Ramos (cell line): ENCODE data around the gene GRID1.

ENCODE experiments used
- in situ Hi-C: fragments of 300-500 bp; cut with MboI; formaldehyde crosslinking; loops from one replicate; pipeline ENCODE4 v1.14.3; 2022; ENCODE audit warnings: low sequenced_read_pairs; ENCODE audit not compliant: unreplicated experiment

GRID1 gene

GRCh38 chr10:85666102-85666501, 700.5 kb downstream of the GRID1 start:
- in situ Hi-C loops: no loop called here

GRCh38 chr10:85665681-85666080, 700.9 kb downstream of the GRID1 start:
- in situ Hi-C loops: no loop called here

DNA sequence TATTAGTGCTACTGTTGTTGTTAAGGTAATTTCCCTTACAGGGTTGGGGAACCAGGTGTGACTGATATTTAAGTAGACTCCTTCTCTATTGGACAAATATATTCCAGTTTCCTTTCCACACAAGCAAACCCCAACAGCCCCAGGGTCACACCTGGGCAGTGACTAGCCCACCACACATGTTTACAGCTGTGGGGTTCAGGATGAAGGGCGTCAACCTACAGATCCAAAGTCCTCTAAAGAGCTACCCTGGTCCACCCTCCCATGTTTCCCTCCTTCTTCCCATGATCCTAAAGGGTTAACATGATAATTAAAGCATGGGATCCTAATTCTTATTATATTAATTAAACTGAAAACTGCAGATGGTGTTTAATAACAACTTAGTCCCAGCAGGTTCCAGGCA, 701.5 kb downstream of the GRID1 start:
- in situ Hi-C loops: no loop called here

- in situ Hi-C loops: no loop called here
Observed at GRCh38 chr10:85661123-85661522, 705.5 kb downstream of the GRID1 start.

DNA sequence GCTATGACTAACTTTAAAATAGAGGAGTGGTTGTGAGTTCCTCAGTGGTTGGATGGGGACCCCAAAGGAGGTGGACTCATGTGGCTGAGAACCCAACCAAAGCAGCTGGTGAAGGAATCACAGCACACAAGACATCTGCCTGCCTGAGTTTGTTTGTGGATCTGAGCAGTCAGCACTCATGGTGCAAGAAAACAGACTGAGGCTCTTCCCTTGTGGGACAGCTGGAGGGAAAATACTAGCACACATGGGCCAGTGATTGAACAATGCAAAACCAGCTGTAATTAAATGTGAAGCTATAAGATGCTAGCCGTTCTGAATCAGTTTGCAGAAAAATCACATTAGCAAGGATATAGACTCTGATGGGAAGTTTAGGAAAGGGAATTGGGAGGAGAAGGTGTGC, 707.3 kb downstream of the GRID1 start:
- in situ Hi-C loops: no loop called here

DNA sequence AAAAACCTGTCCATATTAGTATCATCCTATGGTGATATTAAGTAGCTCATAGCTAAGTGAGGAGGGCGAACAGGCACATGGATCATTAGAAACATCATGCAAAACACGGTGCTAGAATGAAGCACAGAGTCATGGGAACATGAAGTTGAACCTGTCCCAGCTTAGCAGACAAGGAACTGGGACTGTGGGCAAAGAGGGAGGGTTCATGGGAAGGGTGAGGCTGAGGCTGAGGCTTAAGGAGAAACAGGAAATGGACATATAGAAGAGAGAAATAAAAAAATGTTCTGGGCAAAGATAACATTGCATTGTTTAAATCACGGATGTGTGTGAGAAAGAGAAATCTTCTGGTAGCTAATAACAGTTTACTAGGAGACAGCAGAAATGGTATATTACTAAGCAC, 708.1 kb downstream of the GRID1 start:
- in situ Hi-C loops: no loop called here

GRCh38 chr10:85657476-85658113, 709.0 kb downstream of the GRID1 start:
- in situ Hi-C loops: no loop called here

DNA sequence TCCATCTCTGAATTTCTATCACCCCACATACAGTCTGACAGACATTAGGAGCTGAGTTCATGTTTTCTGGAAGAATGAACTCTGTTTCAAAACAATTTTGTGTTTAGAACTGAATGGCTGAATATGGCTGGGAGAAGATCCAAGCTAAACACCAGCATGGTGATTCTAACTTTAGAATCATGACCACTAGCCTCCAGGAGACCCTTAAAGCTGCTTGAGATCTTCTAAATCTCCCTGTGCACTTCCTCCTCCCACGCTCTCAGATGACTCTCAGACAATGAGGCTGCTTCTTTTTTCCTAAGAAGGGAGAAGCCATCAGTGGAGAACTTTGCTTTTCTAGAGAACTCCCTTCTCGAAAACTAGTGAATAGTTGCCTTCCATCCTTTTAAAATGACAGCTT, 711.2 kb downstream of the GRID1 start:
- in situ Hi-C loops: no loop called here

DNA sequence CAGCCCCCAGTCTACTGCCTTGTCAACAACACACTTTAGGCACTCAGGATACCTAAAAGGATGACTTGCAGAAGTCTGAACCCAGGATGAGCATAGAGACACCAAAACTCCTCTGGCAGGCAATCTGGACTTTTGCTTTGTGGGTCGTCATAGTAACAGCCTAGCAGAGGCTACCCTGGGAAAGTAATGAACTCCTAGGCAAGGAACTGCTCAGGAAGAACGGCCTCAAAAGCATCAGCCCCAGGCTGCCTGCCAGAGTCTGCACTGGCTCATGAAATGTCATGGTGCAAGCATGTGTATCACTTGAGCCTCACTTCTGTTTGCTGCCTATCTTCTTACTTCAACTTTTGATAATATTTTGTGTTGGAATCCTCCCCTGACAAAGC, 715.1 kb downstream of the GRID1 start:
- in situ Hi-C loops: no loop called here

DNA sequence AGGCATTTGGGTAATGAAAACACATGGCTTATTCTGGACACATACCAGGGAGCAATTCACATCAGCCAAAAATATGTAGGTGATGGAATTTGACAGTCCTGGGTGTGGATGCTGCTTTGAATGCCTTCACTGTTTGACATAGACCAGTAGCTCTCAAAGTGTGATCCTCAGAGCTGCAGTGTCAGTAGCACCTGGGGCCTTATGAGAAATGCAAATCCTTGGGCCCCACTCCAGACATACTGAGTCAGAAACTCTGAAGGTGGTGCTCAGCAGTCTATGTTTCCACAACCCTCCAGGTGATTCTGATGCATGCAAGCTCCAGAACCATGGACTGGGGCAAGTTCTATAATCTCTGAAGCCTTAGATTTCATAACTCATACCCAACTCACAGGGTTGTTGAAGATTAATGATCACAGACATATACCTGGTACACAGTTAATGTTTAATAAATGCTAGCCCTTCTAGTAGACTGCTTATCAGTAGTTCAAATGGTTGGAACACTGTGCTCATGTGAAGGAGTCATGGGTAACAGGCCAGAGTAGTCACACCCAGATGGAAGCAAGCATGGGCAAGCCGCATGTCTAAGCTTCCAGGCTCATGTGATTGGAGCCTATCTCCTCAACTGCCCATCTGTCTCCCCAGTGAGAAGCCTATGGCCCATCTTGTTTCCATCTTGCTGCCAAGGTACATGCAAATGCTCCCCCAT, 715.7 kb downstream of the GRID1 start:
- in situ Hi-C loops: no loop called here

- in situ Hi-C loops: no loop called here
Observed at GRCh38 chr10:85649461-85649860, 717.1 kb downstream of the GRID1 start.

GRCh38 chr10:85648279-85648754, 718.3 kb downstream of the GRID1 start:
- in situ Hi-C loops: no loop called here

DNA sequence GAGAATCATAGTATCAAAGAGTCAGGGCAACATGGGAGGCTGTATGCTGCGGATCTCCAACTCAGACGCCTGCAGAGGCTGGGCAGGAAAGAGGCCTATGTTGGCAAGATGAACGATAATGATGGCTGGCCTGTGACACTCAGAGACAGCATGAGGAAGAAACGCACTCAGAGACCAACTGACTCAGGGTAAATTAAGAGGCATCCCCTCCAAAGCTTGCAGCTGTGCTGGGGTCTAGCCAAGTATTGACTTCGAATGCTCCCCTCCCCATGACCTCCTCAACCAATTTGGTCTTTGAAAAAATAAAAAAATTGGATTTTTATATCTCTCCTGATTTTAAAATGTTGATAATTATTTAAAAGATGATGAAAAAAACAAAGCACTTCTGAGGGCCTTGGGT, 718.9 kb downstream of the GRID1 start:
- in situ Hi-C loops: no loop called here

DNA sequence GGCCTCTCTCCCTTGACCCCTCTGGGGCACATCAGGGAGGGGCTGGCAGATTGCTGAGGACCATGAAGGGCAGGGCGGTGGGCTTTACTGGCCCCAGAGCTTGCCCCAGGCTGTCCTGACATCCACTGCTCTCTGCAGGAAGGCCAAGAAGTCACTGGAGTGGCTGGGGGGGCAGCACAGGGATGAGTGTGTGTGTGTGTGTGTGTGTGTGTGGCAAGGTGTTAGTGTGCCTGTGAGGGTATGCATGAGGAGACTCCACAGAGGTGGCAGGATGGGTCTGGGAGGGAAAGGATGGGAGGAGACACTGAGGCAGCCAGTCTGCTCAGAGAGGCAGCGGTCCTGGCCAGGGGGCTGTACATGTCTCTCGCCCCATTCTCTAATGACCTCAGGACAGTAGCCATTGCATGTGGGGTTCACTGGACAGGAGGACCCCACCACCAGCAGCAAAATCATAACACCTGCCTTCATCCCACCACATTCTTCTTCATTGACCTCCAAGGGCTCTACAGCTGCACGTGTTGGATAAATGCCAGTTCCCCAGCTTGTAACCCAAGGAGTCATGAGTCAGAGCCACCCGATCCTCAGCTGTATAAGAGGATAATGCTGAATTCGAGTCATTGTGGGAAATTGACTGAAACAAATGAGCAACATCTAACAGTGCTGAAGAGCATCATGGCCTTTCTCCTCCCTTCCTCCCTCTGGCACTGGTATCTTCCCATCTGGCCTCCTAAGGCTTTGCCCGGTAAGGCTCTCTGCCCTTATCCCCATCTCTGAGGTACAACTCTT, 720.5 kb downstream of the GRID1 start:
- in situ Hi-C loops: no loop called here

GRCh38 chr10:85645053-85645452, 721.5 kb downstream of the GRID1 start:
- in situ Hi-C loops: no loop called here

- in situ Hi-C loops: no loop called here
Observed at GRCh38 chr10:85643845-85644525, 722.6 kb downstream of the GRID1 start.

DNA sequence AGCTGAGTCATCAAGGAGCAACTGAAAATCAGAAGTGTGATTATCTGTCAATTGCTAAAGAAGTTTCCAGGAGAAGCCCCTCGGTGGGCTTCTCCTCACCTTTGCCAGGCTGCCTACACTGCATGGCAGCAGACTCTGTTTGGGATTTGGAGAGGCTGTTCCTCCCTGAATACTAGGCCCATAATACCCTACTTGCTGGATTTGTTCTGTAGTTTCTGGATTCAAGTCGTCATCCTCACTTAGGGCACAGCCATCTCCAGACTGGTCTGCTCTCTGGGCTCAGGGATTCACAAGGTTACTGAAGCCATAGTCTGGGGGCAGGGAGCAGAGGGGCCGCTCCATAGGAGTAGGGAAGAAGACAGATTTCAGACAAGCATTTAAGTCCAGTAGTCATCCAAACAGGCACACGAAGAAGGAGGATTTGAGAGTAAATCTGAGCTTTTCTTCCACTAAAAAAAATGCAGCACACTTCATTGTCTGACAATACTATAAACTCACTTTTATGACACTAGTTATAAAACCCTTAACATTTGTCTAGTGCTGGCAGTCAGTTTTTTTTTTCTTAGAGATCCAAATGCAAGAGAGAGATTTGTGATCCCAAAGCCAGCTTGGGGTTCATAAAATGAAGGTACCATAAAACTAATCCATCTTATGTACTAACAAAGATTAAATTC, 723.3 kb downstream of the GRID1 start:
- in situ Hi-C loops: no loop called here

GRCh38 chr10:85642421-85643170, 724.0 kb downstream of the GRID1 start:
- in situ Hi-C loops: no loop called here

DNA sequence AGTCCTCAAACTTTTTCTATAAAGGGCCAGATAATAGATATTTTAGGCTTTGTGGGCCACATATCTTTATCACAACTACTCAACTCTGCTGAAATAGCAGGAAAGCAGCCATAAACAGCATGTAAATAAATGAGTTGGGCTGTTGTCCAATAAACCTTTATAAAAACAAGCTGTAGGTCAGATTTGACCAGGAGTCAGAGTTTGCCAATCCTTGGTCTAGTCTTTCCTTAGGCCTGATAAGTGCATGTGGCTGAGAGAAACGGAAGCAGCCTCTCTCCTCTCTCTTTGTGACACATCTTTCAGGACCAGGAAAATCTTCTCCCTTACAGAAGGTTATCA, 724.5 kb downstream of the GRID1 start:
- in situ Hi-C loops: no loop called here
